ENCODE data around the gene BEAN1. TPM values are rescaled to one million over a fixed set of nuclear protein-coding genes. Genes with fewer than 3 reads are reported as not detected.
A peak's percentile ranks its signal among the peaks of the same experiment; 100 is the strongest.

Gene BEAN1
- total and polyA plus RNA-seq, 10 donors, result 0.21 to 0.68 (median 0.42) TPM; not detected in 3

DNA sequence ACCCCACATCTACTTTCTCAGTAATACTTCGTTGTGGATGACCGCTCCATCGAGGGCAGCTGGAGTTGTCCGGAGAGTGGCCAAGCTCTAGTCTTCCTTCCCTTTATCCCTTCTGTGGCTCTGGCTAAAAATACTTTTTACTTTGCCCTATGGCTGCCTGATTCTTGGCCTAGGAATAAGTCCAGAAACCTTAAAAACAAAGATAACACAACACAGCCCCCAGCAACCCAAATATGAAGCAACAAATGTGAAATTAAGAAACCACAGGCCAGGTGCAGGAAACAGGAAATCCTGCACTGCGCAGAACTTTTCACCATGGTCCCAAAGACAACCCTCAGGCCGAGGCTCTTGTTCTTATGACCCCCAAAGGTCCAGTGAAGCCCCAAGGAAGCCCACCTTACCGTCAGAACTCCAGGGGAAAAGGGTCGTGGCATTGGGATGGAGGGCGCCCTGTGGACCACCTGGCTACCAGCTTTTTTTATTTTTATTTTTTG is 96.8 kb downstream of the BEAN1 start:
- Histone ChIP-seq H3K27me3 (replicated peaks in 1 of 7) (no peaks in the 10 kb centered on the region), H3K4me1 (peaks cover 65 to 100% (median 79%) of the 10 kb centered on the region in 6 donors), H3K36me3 (peaks cover 0 to 34% (median 12%) of the 10 kb centered on the region in 6 donors), H3K9me3 (no peaks in the 10 kb centered on the region), H3K4me3 (peak overlapping the region in 1 of 8 donors; percentile 56), H3K27ac (peak overlapping the region; percentile 73 to 99 (median 96))
- peak in 2 of 3 donors; percentile 10 to 81 for TF ChIP-seq POLR2AphosphoS5 (IDR thresholded peaks at IDR 0.05)
- no peak for TF ChIP-seq POLR2A (IDR thresholded peaks at IDR 0.05)
- TF ChIP-seq, protein P1, sequence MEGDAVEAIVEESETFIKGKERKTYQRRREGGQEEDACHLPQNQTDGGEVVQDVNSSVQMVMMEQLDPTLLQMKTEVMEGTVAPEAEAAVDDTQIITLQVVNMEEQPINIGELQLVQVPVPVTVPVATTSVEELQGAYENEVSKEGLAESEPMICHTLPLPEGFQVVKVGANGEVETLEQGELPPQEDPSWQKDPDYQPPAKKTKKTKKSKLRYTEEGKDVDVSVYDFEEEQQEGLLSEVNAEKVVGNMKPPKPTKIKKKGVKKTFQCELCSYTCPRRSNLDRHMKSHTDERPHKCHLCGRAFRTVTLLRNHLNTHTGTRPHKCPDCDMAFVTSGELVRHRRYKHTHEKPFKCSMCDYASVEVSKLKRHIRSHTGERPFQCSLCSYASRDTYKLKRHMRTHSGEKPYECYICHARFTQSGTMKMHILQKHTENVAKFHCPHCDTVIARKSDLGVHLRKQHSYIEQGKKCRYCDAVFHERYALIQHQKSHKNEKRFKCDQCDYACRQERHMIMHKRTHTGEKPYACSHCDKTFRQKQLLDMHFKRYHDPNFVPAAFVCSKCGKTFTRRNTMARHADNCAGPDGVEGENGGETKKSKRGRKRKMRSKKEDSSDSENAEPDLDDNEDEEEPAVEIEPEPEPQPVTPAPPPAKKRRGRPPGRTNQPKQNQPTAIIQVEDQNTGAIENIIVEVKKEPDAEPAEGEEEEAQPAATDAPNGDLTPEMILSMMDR (IDR thresholded peaks at IDR 0.05 in 8 of 11, conservative IDR thresholded peaks at IDR 0.05 in 3 of 11), result peak in 1 of 11 experiments; percentile 5
- intact Hi-C loops (cut with DNase I; ENCODE audit: low total_unique reads), result no loop called here
- 17 to 36% (median 23%) methylated on average over 9 of the region's 9 CpGs for WGBS, 5 donors
- peak; percentile 79 for DNase-seq

DNA sequence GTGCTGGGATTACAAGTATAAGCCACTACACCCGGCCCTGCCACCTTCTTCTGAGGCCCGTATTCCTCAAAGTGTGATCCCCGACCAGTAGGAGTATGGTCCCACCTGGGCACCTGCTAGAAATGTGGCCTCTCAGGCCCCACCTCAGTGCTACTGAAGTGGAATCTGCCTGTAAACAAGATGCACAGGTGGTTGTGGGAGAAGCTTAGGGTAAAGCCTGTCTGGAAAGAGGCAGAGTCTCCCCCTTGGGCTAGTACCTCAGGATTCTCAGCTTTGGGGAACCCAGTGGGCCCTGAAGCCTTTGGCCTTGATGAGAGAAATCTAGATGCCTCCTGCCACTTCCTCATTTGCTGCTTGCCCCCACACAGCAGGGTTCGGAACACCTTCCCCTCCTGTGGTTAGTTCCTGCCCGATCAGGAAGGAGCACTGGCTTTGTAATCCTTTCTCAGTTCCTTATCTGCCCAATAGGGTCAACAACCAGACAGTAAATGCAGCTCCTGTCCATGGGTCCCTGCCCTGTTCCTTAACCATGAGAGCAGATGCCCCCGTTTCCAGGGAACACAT is 97.6 kb downstream of the BEAN1 start:
- peaks cover 61 to 95% (median 71%) of the 10 kb centered on the region in 6 donors for H3K4me1 ChIP-seq
- peak overlapping the region in 1 of 8 donors; percentile 56 for H3K4me3 ChIP-seq
- intact Hi-C loops (cut with DNase I; ENCODE audit: low total_unique reads), result no loop called here
- no peaks in the 10 kb centered on the region for H3K9me3 ChIP-seq
- peaks cover 0 to 42% (median 20%) of the 10 kb centered on the region in 6 donors for H3K36me3 ChIP-seq
- no peaks in the 10 kb centered on the region for H3K27me3 ChIP-seq (replicated peaks in 1 of 7)
- peak overlapping the region; percentile 73 to 99 (median 96) for H3K27ac ChIP-seq
- 25 to 40% (median 28%) methylated on average over 6 of the region's 6 CpGs for WGBS, 5 donors
- no peak for TF ChIP-seq POLR2A (IDR thresholded peaks at IDR 0.05)
- TF ChIP-seq, protein P1 (IDR thresholded peaks at IDR 0.05 in 8 of 11, conservative IDR thresholded peaks at IDR 0.05 in 3 of 11), result peak; percentile 31 to 90 (median 59)
- peak in 2 of 3 donors; percentile 72 to 94 for TF ChIP-seq POLR2AphosphoS5 (IDR thresholded peaks at IDR 0.05)
- DNase-seq, result peak; percentile 89

DNA sequence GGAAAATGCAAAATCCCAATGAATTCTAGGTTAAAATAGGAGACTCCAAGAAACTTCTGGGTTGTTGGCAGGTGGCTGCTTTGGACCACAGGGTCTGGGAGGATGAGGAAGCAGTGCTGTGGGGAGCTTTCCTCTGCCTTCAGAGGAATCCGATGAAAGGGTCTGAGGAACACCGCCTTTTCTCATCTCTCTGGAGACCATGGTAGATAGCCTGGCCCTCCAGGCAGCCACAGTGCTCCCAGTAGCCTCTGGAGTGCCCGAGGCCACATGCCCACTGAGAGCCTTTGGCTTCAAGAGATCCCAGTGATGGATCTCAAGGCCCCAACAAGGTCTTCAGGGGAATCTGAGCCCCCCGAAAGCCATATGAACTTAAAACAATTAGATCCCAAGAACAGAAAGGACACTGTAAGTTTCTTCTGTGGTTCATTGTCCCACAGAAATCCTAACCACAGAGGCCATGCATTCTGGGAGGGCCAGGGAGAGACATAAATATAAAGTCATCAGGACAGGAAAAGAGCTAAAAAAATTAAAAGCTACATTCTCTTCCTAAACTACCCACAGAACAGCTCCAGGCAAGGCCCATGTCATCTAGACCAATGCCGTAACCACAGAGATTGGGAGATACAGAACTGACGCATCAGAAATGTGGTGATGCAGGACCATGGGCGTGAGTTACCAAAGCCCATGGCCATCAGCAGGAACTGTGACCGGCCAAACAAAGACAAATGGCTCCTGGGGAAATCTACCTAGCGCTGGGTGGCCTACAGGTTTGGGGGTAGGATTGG is 98.5 kb downstream of the BEAN1 start:
- WGBS, 5 donors, result 54 to 81% (median 66%) methylated on average over 9 of the region's 9 CpGs
- H3K4me3 ChIP-seq, result peak overlapping the region in 1 of 8 donors; percentile 56
- peaks cover 0 to 51% (median 27%) of the 10 kb centered on the region in 6 donors for H3K36me3 ChIP-seq
- peaks cover 52 to 86% (median 62%) of the 10 kb centered on the region in 6 donors for H3K4me1 ChIP-seq
- peak in 1 of 3 donors; percentile 62 for TF ChIP-seq POLR2AphosphoS5 (IDR thresholded peaks at IDR 0.05)
- TF ChIP-seq, protein P1 (IDR thresholded peaks at IDR 0.05 in 8 of 11, conservative IDR thresholded peaks at IDR 0.05 in 3 of 11), result no peak
- no peaks in the 10 kb centered on the region for H3K27me3 ChIP-seq (replicated peaks in 1 of 7)
- intact Hi-C loops (cut with DNase I; ENCODE audit: low total_unique reads), result no loop called here
- no peak for DNase-seq
- H3K9me3 ChIP-seq, result no peaks in the 10 kb centered on the region
- peak overlapping the region; percentile 73 to 99 (median 96) for H3K27ac ChIP-seq

DNA sequence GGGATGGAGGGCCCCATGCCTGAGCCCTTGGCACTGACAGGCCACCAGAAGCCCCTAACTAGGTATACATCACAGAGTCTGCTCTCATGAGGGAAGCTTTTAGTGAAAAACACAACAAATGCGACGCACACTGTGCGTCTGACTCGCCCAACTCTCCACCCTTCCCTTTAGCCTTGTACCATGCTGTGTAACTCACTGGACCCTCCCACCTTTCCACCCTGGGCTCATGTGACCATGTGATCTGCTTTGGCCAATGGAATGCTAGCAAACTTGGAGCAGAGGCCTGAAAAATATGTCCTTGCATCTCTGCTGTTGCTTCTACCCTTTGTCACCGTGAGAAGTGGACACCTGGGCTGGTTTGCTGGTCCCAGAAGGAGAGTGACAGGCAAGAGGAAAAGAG is 101.2 kb downstream of the BEAN1 start:
- Histone ChIP-seq H3K36me3 (peaks cover 0 to 75% (median 29%) of the 10 kb centered on the region in 6 donors), H3K4me3 (no peak overlapping the region), H3K4me1 (peaks cover 25 to 68% (median 35%) of the 10 kb centered on the region in 6 donors), H3K27me3 (replicated peaks in 1 of 7) (no peaks in the 10 kb centered on the region), H3K27ac (peak overlapping the region in 1 of 8 donors; percentile 99), H3K9me3 (no peaks in the 10 kb centered on the region)
- no peak for DNase-seq
- TF ChIP-seq POLR2AphosphoS5 (IDR thresholded peaks at IDR 0.05) (no peak), POLR2A (IDR thresholded peaks at IDR 0.05) (no peak)
- TF ChIP-seq, protein P1 (IDR thresholded peaks at IDR 0.05 in 8 of 11, conservative IDR thresholded peaks at IDR 0.05 in 3 of 11), result no peak
- 89 to 100% (median 95%) methylated on average over 5 of the region's 5 CpGs for WGBS, 5 donors
- intact Hi-C loops (cut with DNase I; ENCODE audit: low total_unique reads), result no loop called here

Measured in spleen (tissue), 11 donors.